Naive thymus-derived CD8-positive, alpha-beta T cell (primary cell): ENCODE results near the gene GDNF. TPM values are rescaled to one million over a fixed set of nuclear protein-coding genes. Genes with fewer than 3 reads are reported as not detected.

ENCODE experiments used
- ATAC-seq, 2 donors: fragments of 150-1000 bp; cut with Tn5 transposase in 1 of 2; sonication (Bioruptor Pico), chemical (Tn5 transposase) in 1 of 2; 1 replicate in 1 of 2; 2 replicates in 1 of 2; pipeline ENCODE4 v1.10.0; 2021; ENCODE audit warnings: mild to moderate bottlenecking in 2 of 2, moderate library complexity in 2 of 2
- POLR2A ChIA-PET: fragments of 350-600 bp; sonication (Branson Sonifier 250); formaldehyde crosslinking; loops from one replicate; lab custom pipeline; 2021; ENCODE audit warnings: antibody characterized with exemption; lab: Charles Lee
- DNase-seq, 10 donors: peaks; one replicate each; pipeline versions ENCODE4 v3.0.0 to v3.0.0-alpha.2; 2020 to 2022
- H3K27ac Mint-ChIP-seq, 10 donors: one replicate each; pipeline ENCODE4 v1.8.0; 2020 to 2022; ENCODE audit warnings: mild to moderate bottlenecking in 10 of 10, mixed read lengths in 10 of 10, moderate library complexity in 4 of 10, inconsistent platforms in 1 of 10
- H3K27me3 Mint-ChIP-seq, 5 donors: one replicate each; pipeline ENCODE4 v1.8.0; 2021 to 2022; ENCODE audit warnings: mixed read lengths in 5 of 5
- H3K36me3 Mint-ChIP-seq, 3 donors: one replicate each; pipeline ENCODE4 v1.8.0; 2020 to 2022; ENCODE audit warnings: mixed read lengths in 3 of 3, mild to moderate bottlenecking in 2 of 3, inconsistent platforms in 1 of 3
- H3K4me1 Mint-ChIP-seq, 4 donors: one replicate each; pipeline ENCODE4 v1.8.0; 2021 to 2022; ENCODE audit warnings: mixed read lengths in 4 of 4
- H3K4me3 Mint-ChIP-seq, 10 donors: one replicate each; pipeline ENCODE4 v1.8.0; 2020 to 2022; ENCODE audit warnings: mild to moderate bottlenecking in 10 of 10, mixed read lengths in 10 of 10, moderate library complexity in 6 of 10, inconsistent platforms in 1 of 10
- H3K9me3 Mint-ChIP-seq, 9 donors: one replicate each; pipeline ENCODE4 v1.8.0; 2020 to 2022; ENCODE audit warnings: mixed read lengths in 9 of 9, mild to moderate bottlenecking in 3 of 9, inconsistent platforms in 1 of 9, moderate library complexity in 1 of 9
- polyA plus RNA-seq, 3 donors: library from polyadenylated mRNA; unstranded; fragments of 300-500 nt; fragmentation: Illumina TruSeq; gene quantifications; one replicate each; pipeline ENCODE4 v1.2.3, GENCODE V29; 2021
- total RNA-seq, 8 experiments: library from RNA in 2 of 8; stranded (reverse) in 2 of 8; gene quantifications; one replicate each; pipeline ENCODE4 v1.2.3 and lab custom pipeline; 2021 to 2026

The GDNF gene
- total RNA-seq, result not detected
- polyA plus RNA-seq, result not detected
- total RNA-seq (lab: John Stamatoyannopoulos, UW), result 0 to 0.09 (median 0) reads per million in 6 experiments

GRCh38 chr5:37839407-37840052, at the start of gene GDNF:
TSS of gene GDNF (minus strand) at chr5:37840041. CDS start at chr5:37834796, 5,245 bp downstream.
- peak within 1 kb of the TSS in 6 of 10 donors; percentile 17 to 70 (median 65) for H3K4me3 Mint-ChIP-seq
- peaks cover 40 to 85% (median 64%) of the 10 kb centered on the region in 5 donors for H3K27me3 Mint-ChIP-seq
- peaks cover 0 to 2% (median 0%) of the 10 kb centered on the region in 9 donors for H3K9me3 Mint-ChIP-seq
- DNase-seq (no peak), ATAC-seq (no peak)
- no peaks in the 10 kb centered on the region for H3K36me3 Mint-ChIP-seq
- POLR2A ChIA-PET, result no interaction called here
- H3K27ac Mint-ChIP-seq, result no peak within 1 kb of the TSS
- peaks cover 9 to 34% (median 24%) of the 10 kb centered on the region in 4 donors for H3K4me1 Mint-ChIP-seq

GRCh38 chr5:37888476-37888875, 48.6 kb upstream of the GDNF start:
- Mint-ChIP-seq H3K27me3 (peaks cover 4 to 23% (median 6%) of the 10 kb centered on the region in 5 donors), H3K36me3 (peaks cover 0 to 4% (median 0%) of the 10 kb centered on the region in 3 donors), H3K9me3 (peaks cover 0 to 4% (median 1%) of the 10 kb centered on the region in 9 donors), H3K4me3 (no peak overlapping the region), H3K4me1 (no peaks in the 10 kb centered on the region), H3K27ac (no peak overlapping the region)
- POLR2A ChIA-PET, result no interaction called here
- no peak for DNase-seq
- ATAC-seq, result no peak

- Mint-ChIP-seq H3K27ac (no peak overlapping the region), H3K4me1 (no peaks in the 10 kb centered on the region), H3K4me3 (no peak overlapping the region), H3K36me3 (peaks cover 0 to 4% (median 0%) of the 10 kb centered on the region in 3 donors), H3K27me3 (peaks cover 8 to 26% (median 14%) of the 10 kb centered on the region in 5 donors), H3K9me3 (peaks cover 0 to 4% (median 1%) of the 10 kb centered on the region in 9 donors)
- POLR2A ChIA-PET, result no interaction called here
- no peak for DNase-seq
- no peak for ATAC-seq
These were observed 46.5 kb upstream of the GDNF start for GRCh38 chr5:37886242-37886905.

GRCh38 chr5:37882636-37883035, 42.8 kb upstream of the GDNF start:
- H3K9me3 Mint-ChIP-seq, result peaks cover 0 to 12% (median 0%) of the 10 kb centered on the region in 9 donors
- H3K27me3 Mint-ChIP-seq, result peaks cover 7 to 33% (median 20%) of the 10 kb centered on the region in 5 donors
- no peak overlapping the region for H3K27ac Mint-ChIP-seq
- peaks cover 0 to 4% (median 0%) of the 10 kb centered on the region in 3 donors for H3K36me3 Mint-ChIP-seq
- POLR2A ChIA-PET, result no interaction called here
- no peaks in the 10 kb centered on the region for H3K4me1 Mint-ChIP-seq
- DNase-seq (no peak), ATAC-seq (no peak)
- H3K4me3 Mint-ChIP-seq, result no peak overlapping the region

- no peak for DNase-seq
- Mint-ChIP-seq H3K27me3 (peaks cover 7 to 33% (median 20%) of the 10 kb centered on the region in 5 donors), H3K36me3 (peaks cover 0 to 4% (median 0%) of the 10 kb centered on the region in 3 donors), H3K4me3 (no peak overlapping the region), H3K27ac (no peak overlapping the region), H3K9me3 (peaks cover 0 to 12% (median 0%) of the 10 kb centered on the region in 9 donors), H3K4me1 (no peaks in the 10 kb centered on the region)
- POLR2A ChIA-PET, result no interaction called here
- no peak for ATAC-seq
These were observed 41.5 kb upstream of the GDNF start for GRCh38 chr5:37881359-37881758.

GRCh38 chr5:37876943-37877342, 37.1 kb upstream of the GDNF start:
- ATAC-seq (no peak), DNase-seq (no peak)
- Mint-ChIP-seq H3K4me3 (no peak overlapping the region), H3K4me1 (no peaks in the 10 kb centered on the region), H3K36me3 (no peaks in the 10 kb centered on the region), H3K27ac (no peak overlapping the region), H3K9me3 (peaks cover 0 to 12% (median 0%) of the 10 kb centered on the region in 9 donors), H3K27me3 (peaks cover 3 to 14% (median 10%) of the 10 kb centered on the region in 5 donors)
- POLR2A ChIA-PET, result no interaction called here

- no peak for ATAC-seq
- Mint-ChIP-seq H3K27ac (no peak overlapping the region), H3K4me3 (no peak overlapping the region), H3K4me1 (no peaks in the 10 kb centered on the region), H3K36me3 (no peaks in the 10 kb centered on the region), H3K9me3 (peaks cover 0 to 12% (median 0%) of the 10 kb centered on the region in 9 donors), H3K27me3 (peaks cover 0 to 10% (median 7%) of the 10 kb centered on the region in 5 donors)
- no peak for DNase-seq
- POLR2A ChIA-PET, result no interaction called here
These were observed 36.4 kb upstream of the GDNF start for GRCh38 chr5:37876245-37876644.

- H3K4me3 Mint-ChIP-seq, result no peak overlapping the region
- H3K27ac Mint-ChIP-seq, result no peak overlapping the region
- no peak for DNase-seq
- no peaks in the 10 kb centered on the region for H3K36me3 Mint-ChIP-seq
- ATAC-seq, result no peak
- peaks cover 0 to 9% (median 7%) of the 10 kb centered on the region in 5 donors for H3K27me3 Mint-ChIP-seq
- POLR2A ChIA-PET, result no interaction called here
- H3K4me1 Mint-ChIP-seq, result no peaks in the 10 kb centered on the region
- peaks cover 0 to 12% (median 0%) of the 10 kb centered on the region in 9 donors for H3K9me3 Mint-ChIP-seq
These were observed 35.4 kb upstream of the GDNF start for GRCh38 chr5:37875051-37875787.

GRCh38 chr5:37873988-37874387, 34.1 kb upstream of the GDNF start:
- DNase-seq, result no peak
- H3K36me3 Mint-ChIP-seq, result no peaks in the 10 kb centered on the region

GRCh38 chr5:37871023-37871815, 31.4 kb upstream of the GDNF start:
- Mint-ChIP-seq H3K36me3 (no peaks in the 10 kb centered on the region), H3K27ac (no peak overlapping the region), H3K4me3 (no peak overlapping the region), H3K27me3 (peaks cover 0 to 10% (median 2%) of the 10 kb centered on the region in 5 donors), H3K9me3 (peaks cover 0 to 6% (median 0%) of the 10 kb centered on the region in 9 donors), H3K4me1 (no peaks in the 10 kb centered on the region)
- POLR2A ChIA-PET, result no interaction called here
- no peak for ATAC-seq
- no peak for DNase-seq

More at GRCh38 chr5:37873988-37874387, 34.1 kb upstream of the GDNF start:
- H3K4me3 Mint-ChIP-seq, result no peak overlapping the region
- peak overlapping the region in 1 of 10 donors; percentile 20 for H3K27ac Mint-ChIP-seq
- H3K9me3 Mint-ChIP-seq, result peaks cover 0 to 6% (median 0%) of the 10 kb centered on the region in 9 donors
- no peak for ATAC-seq
- H3K4me1 Mint-ChIP-seq, result no peaks in the 10 kb centered on the region
- H3K27me3 Mint-ChIP-seq, result peaks cover 0 to 3% (median 2%) of the 10 kb centered on the region in 5 donors
- POLR2A ChIA-PET, result no interaction called here

GRCh38 chr5:37869216-37869615, 29.4 kb upstream of the GDNF start:
- Mint-ChIP-seq H3K4me3 (no peak overlapping the region), H3K9me3 (peaks cover 0 to 6% (median 0%) of the 10 kb centered on the region in 9 donors), H3K4me1 (no peaks in the 10 kb centered on the region), H3K36me3 (no peaks in the 10 kb centered on the region), H3K27me3 (peaks cover 0 to 24% (median 6%) of the 10 kb centered on the region in 5 donors), H3K27ac (no peak overlapping the region)
- no peak for DNase-seq
- no peak for ATAC-seq
- POLR2A ChIA-PET, result no interaction called here

- DNase-seq (no peak), ATAC-seq (no peak)
- Mint-ChIP-seq H3K36me3 (no peaks in the 10 kb centered on the region), H3K27ac (no peak overlapping the region), H3K27me3 (peaks cover 5 to 36% (median 9%) of the 10 kb centered on the region in 5 donors), H3K4me1 (no peaks in the 10 kb centered on the region), H3K4me3 (no peak overlapping the region), H3K9me3 (peaks cover 0 to 6% (median 0%) of the 10 kb centered on the region in 9 donors)
- POLR2A ChIA-PET, result no interaction called here
These were observed 27.8 kb upstream of the GDNF start for GRCh38 chr5:37867654-37868053.
